ENCODE data around the gene RBM38.

- no peak for TF ChIP-seq EZH2 (IDR thresholded peaks at IDR 0.05)
- TF ChIP-seq POLR2AphosphoS5 (IDR thresholded peaks at IDR 0.05; ENCODE audit: borderline replicate concordance, low read depth, low read length) = no peak
- TF ChIP-seq FOXP2 (optimal IDR thresholded peaks at IDR 0.05; ENCODE audit: control extremely low read depth, extremely low read length, insufficient read depth) = no peak
These were observed 16.9 kb downstream of the RBM38 start for GRCh38 chr20:57408131-57408530.

Data from SK-N-MC (cell line).